Suppressor macrophage (primary cell): ENCODE data around the gene C1GALT1.
"Not testable (repeated sequence)": the region's sequence is repeated elsewhere in the genome, so short reads cannot be mapped to it uniquely, and the experiment has no call there.

Experiments used
- DNase-seq, 4 experiments: peaks; one replicate each; pipeline ENCODE4 v3.0.0-alpha.2; 2020 to 2022

Gene C1GALT1

DNA sequence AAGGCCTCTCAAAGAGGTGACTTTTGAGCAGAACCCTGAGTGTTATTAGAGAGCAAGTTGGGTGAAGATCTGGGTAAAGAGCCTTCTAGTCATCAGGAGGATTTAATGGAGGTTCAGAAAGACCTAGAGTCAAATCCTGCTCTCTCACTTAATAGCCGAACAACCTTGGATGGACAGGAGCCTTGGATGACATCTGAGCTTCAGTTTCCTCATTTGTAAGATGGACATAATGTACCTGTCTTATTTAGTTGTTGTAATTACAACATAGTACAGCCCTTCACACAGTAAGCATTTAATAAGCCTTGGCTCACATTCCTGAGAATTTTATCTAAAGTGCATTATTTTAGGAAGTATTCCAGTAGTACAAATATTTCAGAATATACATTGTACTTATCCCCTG is 57.0 kb downstream of the C1GALT1 start:
- DNase-seq, result no peak

GRCh38 chr7:7242899-7243298 is 60.6 kb downstream of the C1GALT1 start:
- peak in 1 of 4 experiments; percentile 23 for DNase-seq

DNA sequence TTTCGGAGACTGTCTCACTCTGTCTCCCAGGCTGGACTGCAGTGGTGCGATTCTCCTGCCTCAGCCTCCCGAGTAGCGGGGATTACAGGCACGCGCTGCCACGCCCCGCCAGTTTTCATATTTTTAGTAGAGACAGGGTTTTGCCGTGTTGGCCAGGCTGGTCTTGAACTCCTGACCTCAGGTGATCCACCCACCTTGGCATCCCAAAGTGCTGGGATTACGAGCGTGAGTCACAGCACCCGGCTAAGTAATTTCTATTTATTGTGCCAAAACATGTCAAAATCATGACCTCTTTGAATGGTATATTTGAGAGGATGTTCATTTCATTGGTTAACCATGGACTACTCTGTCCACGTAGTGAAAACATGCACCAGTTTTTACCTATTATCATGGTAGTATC is 62.9 kb downstream of the C1GALT1 start:
- DNase-seq, result not testable (repeated sequence)

GRCh38 chr7:7246223-7246622 is 63.9 kb downstream of the C1GALT1 start:
- no peak for DNase-seq

DNA sequence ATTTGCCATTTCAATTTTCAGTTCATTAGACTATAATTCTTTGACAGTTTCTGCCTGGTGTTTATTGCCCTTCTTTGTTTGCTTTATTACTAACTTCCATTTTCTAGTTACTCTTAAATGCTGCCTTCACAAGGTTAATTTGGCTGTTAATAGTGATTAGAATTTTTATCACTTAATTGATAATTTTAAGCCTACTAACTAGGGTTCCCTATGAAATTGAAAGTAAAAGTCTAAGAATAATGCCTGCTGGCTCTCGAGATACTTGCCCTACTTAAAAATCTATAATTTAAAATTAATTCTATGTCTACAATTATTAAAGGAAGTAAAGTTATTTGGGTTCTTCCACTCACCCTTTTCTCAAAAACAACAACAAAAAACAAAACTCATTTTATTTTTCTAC is 65.3 kb downstream of the C1GALT1 start:
- DNase-seq, result peak in 1 of 4 experiments; percentile 10

DNA sequence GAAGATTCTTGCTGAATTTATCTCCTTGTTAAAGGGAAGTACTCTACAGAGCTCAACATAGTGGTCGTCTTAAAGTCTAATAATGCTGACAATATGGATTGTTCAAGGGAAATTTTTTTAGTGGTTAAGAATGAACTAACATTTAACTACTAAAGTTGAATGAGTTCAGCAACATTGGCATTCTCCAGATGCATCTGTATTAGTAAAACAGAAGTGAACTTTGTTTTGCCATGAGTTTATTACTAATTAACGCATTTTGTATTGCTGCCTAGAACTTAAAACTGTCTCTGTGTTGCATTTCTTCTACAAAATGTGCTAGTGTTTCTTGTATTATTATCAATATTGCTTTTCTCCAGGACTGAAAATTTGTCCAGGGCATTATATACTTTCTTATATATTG is 67.5 kb downstream of the C1GALT1 start:
- DNase-seq, result peak in 2 of 4 experiments; percentile 39 to 49

DNA sequence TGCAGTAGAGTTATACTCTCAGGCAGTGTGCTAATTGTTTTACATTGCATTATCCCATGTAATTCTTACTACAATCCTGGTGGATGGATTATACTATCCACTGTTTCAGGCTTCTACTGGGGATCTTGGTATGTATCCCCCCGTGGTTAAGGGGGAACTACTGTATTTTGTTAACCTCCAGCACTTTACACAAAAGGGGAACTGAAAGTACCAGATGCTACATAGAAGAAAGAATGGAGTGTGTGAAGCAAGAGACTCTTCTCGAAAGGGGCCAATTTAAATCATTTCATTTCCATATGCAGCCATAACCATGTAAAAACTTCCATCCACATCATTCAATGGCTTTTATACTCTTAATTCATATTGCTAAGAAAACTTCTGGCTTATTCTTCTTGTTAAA is 69.4 kb downstream of the C1GALT1 start:
- peak; percentile 40 to 84 (median 68) for DNase-seq

- no peak for DNase-seq
Observed at GRCh38 chr7:7254319-7254718, 72.0 kb downstream of the C1GALT1 start.

DNA sequence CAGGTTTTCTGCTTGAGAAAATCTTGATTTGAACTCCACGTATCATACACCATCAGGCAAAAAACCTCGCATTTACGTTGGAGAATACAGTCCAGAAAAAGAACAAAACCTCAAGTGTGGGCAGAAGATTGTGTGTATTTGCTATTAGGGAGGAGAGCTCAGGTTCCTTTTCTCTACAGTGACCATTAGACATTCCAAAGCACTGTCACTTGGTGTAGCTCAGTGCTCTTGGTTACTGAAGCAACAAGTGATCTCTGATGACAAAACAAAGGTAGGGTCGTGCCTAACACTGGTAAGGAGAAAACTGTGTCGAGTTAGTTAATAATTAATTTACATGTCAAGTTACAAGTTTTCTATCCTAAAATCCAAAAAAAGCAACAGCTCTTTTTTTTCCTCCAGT is 72.6 kb downstream of the C1GALT1 start:
- DNase-seq, result no peak

- DNase-seq, result no peak
Observed at GRCh38 chr7:7256731-7257274, 74.5 kb downstream of the C1GALT1 start.

GRCh38 chr7:7257899-7258692 is 75.8 kb downstream of the C1GALT1 start:
- DNase-seq, result peak; percentile 21 to 52 (median 40)

DNA sequence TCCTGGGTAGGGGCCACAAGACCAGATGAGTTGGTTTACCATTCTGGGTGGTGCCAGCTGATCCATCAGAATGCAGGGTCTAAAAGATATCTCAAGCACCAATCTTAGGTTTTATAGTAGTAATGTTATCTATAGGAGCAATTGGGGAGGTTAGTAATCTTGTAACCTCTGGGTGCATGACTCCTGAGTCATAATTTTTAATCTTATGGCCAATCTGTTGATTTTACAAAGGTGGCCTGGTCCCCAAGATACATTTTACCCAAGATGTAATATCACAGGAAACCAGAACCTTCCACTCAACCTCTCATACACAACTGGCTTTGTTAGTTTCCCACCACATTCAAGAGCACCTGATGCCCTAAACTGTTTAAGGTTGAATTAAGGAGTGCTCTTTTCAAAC is 79.5 kb downstream of the C1GALT1 start:
- no peak for DNase-seq

DNA sequence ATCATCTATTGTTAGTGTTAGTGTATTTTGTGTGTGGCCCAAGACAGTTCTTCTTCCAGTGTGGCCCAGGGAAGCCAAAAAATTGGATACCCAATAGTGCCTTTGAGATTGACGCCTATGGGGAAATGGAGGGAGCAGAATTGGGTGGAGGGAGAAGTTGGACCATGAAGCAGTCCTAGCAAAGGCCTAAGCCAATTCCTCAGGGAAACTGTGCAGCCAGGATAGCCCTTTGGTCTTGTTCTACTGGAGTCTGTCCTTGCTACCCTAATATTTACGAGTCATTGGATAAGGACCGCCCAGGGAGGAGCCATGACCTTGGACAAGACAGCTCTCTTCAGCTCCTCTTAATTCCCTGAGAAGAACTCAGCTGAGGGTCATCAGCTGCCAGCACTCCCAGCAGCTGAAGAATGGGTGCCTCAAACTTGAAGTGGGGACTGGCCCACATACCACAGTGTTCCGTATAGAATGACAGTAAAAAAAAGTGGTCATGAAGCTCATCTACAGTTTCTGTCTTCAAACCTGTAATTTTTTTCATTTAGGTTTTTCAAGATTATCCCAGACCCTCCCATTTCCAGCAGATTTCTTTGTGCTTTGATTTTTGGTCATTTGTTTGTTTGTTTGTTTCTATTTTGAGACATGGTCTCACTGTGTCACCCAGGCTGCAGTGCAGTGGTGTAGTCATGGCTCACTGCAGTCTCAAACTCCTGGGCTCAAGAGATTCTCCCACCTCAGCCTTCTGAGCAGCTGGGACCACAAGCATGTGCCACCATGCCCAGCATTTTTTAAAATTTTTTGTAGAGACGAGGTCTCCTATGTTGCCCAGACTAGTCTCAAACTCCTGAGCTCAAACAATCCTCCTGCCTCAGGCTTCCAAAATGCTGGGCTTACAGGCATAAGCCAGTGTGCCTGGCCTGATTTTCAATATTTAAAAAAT is 81.2 kb downstream of the C1GALT1 start:
- no peak for DNase-seq

DNA sequence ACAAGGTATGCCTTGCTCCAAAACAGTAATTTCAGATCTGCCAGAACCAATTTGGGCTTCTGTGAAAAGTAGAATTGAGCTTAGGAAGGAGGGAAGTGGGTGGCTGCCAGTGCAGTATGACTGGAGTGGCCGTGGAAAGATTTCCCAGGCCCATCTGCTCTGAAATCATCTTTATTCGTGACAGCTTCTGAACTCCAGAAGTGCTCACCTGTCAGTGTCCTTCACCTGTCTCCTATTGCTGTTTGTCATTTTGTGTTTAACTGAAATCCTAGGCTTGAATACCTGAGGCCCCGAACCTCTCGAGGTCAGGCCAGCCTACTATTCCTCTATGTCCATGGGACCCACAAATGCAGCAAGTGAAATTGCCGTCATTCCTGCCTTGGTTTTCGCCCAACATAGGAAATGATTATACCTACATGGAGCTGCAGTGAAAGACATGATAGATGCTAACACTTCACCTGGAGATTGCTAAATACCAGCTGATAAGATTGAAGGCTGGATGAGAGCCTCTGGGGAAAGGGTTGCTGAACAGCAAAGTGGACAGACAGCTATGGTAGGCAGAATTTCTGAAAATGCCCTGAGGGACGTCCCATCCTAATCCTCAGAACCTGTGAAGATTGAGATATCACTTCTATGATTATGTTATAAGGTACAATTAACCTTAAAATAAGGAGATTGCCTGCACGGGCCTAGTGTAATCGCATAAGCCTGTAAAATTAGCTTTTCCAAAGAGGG is 82.1 kb downstream of the C1GALT1 start:
- DNase-seq, result no peak

GRCh38 chr7:7265081-7266075 is 83.0 kb downstream of the C1GALT1 start:
- DNase-seq, result no peak

DNA sequence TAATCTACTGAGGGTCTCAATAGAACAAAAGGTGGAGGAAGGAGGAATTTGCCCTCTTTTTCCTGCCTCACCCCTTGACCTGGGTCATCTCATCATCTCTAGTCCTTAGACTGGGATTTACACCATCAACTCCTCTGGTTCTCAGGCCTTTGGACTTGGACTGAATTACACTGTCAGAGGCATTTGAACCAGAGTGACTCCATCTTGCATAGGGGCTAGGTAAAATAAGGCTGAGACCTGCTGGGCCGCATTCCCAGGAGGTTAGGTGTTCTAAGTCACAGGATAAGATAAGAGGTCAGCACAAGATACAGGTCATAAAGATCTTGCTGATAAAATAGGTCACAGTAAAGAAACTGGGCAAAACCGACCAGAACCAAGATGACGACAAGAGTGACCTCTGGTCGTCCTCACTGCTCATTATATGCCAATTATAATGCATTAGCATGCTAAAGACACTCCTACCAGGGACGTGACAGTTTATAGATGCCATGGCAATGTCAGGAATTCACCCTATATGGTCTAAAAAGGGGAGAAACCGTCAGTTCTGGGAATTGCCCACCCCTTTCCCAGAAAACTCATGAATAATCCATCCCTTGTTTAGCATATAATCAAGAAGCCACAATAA is 84.0 kb downstream of the C1GALT1 start:
- no peak for DNase-seq

GRCh38 chr7:7271094-7271874 is 88.9 kb downstream of the C1GALT1 start:
- no peak for DNase-seq

DNA sequence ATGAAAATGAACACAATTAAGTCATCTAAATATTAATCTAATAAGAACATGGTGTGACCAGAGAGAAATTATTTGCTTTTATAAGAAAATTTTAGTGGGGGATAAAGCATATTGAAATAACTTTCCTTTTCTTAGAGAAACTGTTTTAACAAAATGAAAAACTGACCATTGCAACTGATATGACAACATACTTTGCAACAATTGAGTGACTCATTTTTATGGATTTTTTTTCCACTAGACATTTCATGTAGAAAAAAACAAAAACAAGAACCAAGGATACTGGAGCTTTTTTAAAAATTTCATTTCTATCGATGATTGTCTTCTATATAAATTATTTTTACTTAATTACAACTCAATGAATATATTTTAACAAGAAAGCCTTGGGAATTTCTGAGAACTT is 90.0 kb downstream of the C1GALT1 start:
- DNase-seq, result peak in 1 of 4 experiments; percentile 31

- DNase-seq, result no peak
Observed at GRCh38 chr7:7274782-7275181, 92.4 kb downstream of the C1GALT1 start.

GRCh38 chr7:7276161-7276560 is 93.8 kb downstream of the C1GALT1 start:
- no peak for DNase-seq
